GM12878 (cell line): ENCODE results near the gene SYPL2. TPM values are rescaled to one million over a fixed set of nuclear protein-coding genes. Genes with fewer than 3 reads are reported as not detected.

Experiments used
- ATAC-seq: fragments of 200-7000 bp; cut with Tn5 transposase; 3 replicates; pipeline ENCODE4 v1.9.1; 2020; ENCODE audit warnings: mild to moderate bottlenecking, moderate library complexity
- BruUV-seq: library from RNA; stranded (reverse); fragments of 400-500 nt; replicated peaks from 2 replicates; lab custom pipeline; 2021; lab: Mats Ljungman, UMichigan
- CTCF ChIA-PET: fragments of 300-600 bp; sonication (Branson Sonifier 250); formaldehyde crosslinking; extraction: SDS; loops from one replicate; lab custom pipeline; 2021; ENCODE audit warnings: inconsistent platforms; lab: Yijun Ruan, JAX
- POLR2A ChIA-PET: fragments of 350-600 bp; formaldehyde crosslinking; extraction: SDS; loops from one replicate; lab custom pipeline; 2021; ENCODE audit warnings: inconsistent platforms; lab: Charles Lee
- RAD21 ChIA-PET: fragments of 300-600 bp; sonication (Branson Sonifier 250); formaldehyde crosslinking; loops from one replicate; lab custom pipeline; 2023; ENCODE audit warnings: antibody characterized with exemption; ENCODE audit not compliant: unreplicated experiment; lab: Charles Lee
- SMC1A ChIA-PET: fragments of 300-600 bp; sonication (Branson Sonifier 250); formaldehyde crosslinking; loops from one replicate; lab custom pipeline; 2023; ENCODE audit not compliant: unreplicated experiment, uncharacterized antibody; lab: Charles Lee
- DNase-seq: peaks from one replicate; pipeline ENCODE4 v3.0.0-alpha.2; 2011; ENCODE audit warnings: low read depth, low spot score
- FAIRE-seq: peaks from 3 replicates; lab custom pipeline; 2011; peaks lifted over from hg19 to GRCh38; lab: Jason Lieb, UNC
- H2AFZ ChIP-seq: 2 replicates; pipeline ENCODE4 v1.6.0; 2011; ENCODE audit warnings: low read depth, low read length, control low read depth; ENCODE audit not compliant: control insufficient read depth
- H3K27ac ChIP-seq: 2 replicates; pipeline ENCODE4 v1.5.1; 2011; ENCODE audit warnings: control low read depth; ENCODE audit not compliant: control insufficient read depth, insufficient read depth
- H3K27me3 ChIP-seq, 2 experiments: replicated peaks in 1 of 2; 2 replicates each; pipeline versions ENCODE4 v1.6.0 to v1.6.1; 2011; ENCODE audit warnings: low read length in 1 of 2; ENCODE audit not compliant: control insufficient read depth in 2 of 2, insufficient read depth in 2 of 2
- H3K36me3 ChIP-seq, 2 experiments: 2 replicates each; pipeline ENCODE4 v1.5.1; 2011; ENCODE audit warnings: low read length in 1 of 2; ENCODE audit not compliant: control insufficient read depth in 2 of 2, insufficient read depth in 2 of 2
- H3K4me1 ChIP-seq: 2 replicates; pipeline ENCODE4 v1.6.1; 2011; ENCODE audit warnings: mild to moderate bottlenecking, low read length, moderate library complexity, mixed read lengths; ENCODE audit not compliant: control insufficient read depth, insufficient read depth
- H3K4me2 ChIP-seq: 2 replicates; pipeline ENCODE4 v1.6.0; 2011; ENCODE audit warnings: control low read depth; ENCODE audit not compliant: control insufficient read depth, insufficient read depth
- H3K4me3 ChIP-seq: fragments of 200-600 bp; sonication (generic); 2 replicates; pipeline ENCODE4 v1.5.1; 2016
- H3K79me2 ChIP-seq: 2 replicates; pipeline ENCODE4 v1.6.0; 2011; ENCODE audit warnings: low read length; ENCODE audit not compliant: control insufficient read depth, insufficient read depth
- H3K9ac ChIP-seq: 2 replicates; pipeline ENCODE4 v1.8.0; 2011; ENCODE audit warnings: low read length, control low read depth, mixed read lengths; ENCODE audit not compliant: control insufficient read depth, insufficient read depth
- H3K9me3 ChIP-seq: replicated peaks from 3 replicates; pipeline ENCODE4 v1.5.1; 2011; ENCODE audit warnings: mild to moderate bottlenecking, low read length; ENCODE audit not compliant: control insufficient read depth, insufficient read depth
- H4K20me1 ChIP-seq: 2 replicates; pipeline ENCODE4 v1.6.0; 2011; ENCODE audit not compliant: control insufficient read depth, insufficient read depth
- KAT2A ChIP-seq: conservative IDR thresholded peaks from 2 replicates; pipeline ENCODE4 v1.6.1; 2011; ENCODE audit warnings: low read depth, low read length; ENCODE audit not compliant: control insufficient read depth
- SMAD1 ChIP-seq: fragments of 450-650 bp; IDR thresholded peaks from 2 replicates; pipeline ENCODE4 v1.6.1; 2018; ENCODE audit warnings: mild to moderate bottlenecking, low read depth; ENCODE audit not compliant: partially characterized antibody
- STAT3 ChIP-seq: IDR thresholded peaks from 2 replicates; pipeline ENCODE4 v1.6.1; 2011; ENCODE audit warnings: low read depth, low read length, improper control_type of control experiment
- SUPT20H ChIP-seq: IDR thresholded peaks from 2 replicates; pipeline ENCODE4 v1.6.1; 2011; ENCODE audit warnings: low read depth, mild to moderate bottlenecking, low read length, moderate library complexity, borderline replicate concordance; ENCODE audit not compliant: control insufficient read depth
- WGBS: methylation state at CpG from one replicate; pipeline ENCODE4 v1.1.6; 2016; ENCODE audit warnings: low lambda C conversion rate; ENCODE audit not compliant: insufficient replicate concordance, insufficient coverage; ENCODE audit errors: missing lambda C conversion rate; 5-methylcytosine and 5-hydroxymethylcytosine counted together
- in situ Hi-C: fragments of 300-500 bp; cut with MboI; formaldehyde crosslinking; loops from 9 replicates; pipeline ENCODE4 v1.14.3; 2018; ENCODE audit warnings: mixed read lengths
- intact Hi-C: fragments of 100-400 bp; cut with micrococcal nuclease; formaldehyde crosslinking; loops from one replicate; pipeline ENCODE4 v1.14.2; 2022; ENCODE audit not compliant: unreplicated experiment
- polyA plus RNA-seq, 11 experiments: library from polyadenylated mRNA; depleted of rRNA in 4 of 11; unstranded in 6 of 11; stranded (reverse) in 5 of 11; fragments of >200 nt; fragmentation: Nextera tagmentation in 4 of 11; fragmentation: Illumina TruSeq in 1 of 11; extraction: Ambion mirVana in 4 of 11; extraction: Trizol in 1 of 11; gene quantifications; 1 replicate in 1 of 11; 2 replicates in 10 of 11; pipeline versions ENCODE4 v1.2.1 to v1.2.3, GENCODE V29; 2011 to 2016; ENCODE audit warnings: inconsistent platforms in 2 of 11, missing spikeins in 2 of 11, low read depth in 1 of 11
- total RNA-seq, 4 experiments: library from RNA; depleted of rRNA in 3 of 4; stranded (reverse); fragments of >200 nt in 3 of 4; fragmentation: Illumina TruSeq in 1 of 4; extraction: Trizol in 1 of 4; gene quantifications; 2 replicates each; pipeline versions ENCODE4 v1.2.1 to v1.2.3, GENCODE V29; 2013 to 2021

The SYPL2 gene
- total and polyA plus RNA-seq, 10 of the 15 experiments (the other 5 are each of a cell fraction or from before 2014, with no cell fraction given) = 0.04 to 0.11 (median 0.06) TPM; not detected in 3

GRCh38 chr1:109504974-109505373, 38.6 kb downstream of the SYPL2 start:
- no peak for FAIRE-seq
- ChIA-PET POLR2A (interaction anchor here (1.0 to 1.2 kb wide), 3 partner anchors 11 to 25 kb away, joined by 3 to 4 read pairs (median 4); partner anchors contain the start of gene CYB561D1), SMC1A (interaction anchor here (0.8 to 15.8 kb wide), 5 partner anchors 8 to 23 kb away, joined by 3 to 205 read pairs (median 5); partner anchors contain the start of gene CYB561D1), RAD21 (interaction anchor here (5.7 kb wide), 1 partner anchor 25 kb away, joined by 47 read pairs; no protein-coding TSS in a partner anchor), CTCF (interaction anchor here (1.1 to 26.7 kb wide), 4 partner anchors 9 to 135 kb away, joined by 3 to 1280 read pairs (median 122); partner anchors contain the start of genes CYB561D1 and GPR61)
- no peaks in the 10 kb centered on the region for H3K9me3 ChIP-seq
- TF ChIP-seq KAT2A (no peak), SUPT20H (no peak), SMAD1 (no peak), STAT3 (no peak)
- DNase-seq = no peak
- no peak overlapping the region for H3K9ac ChIP-seq
- H3K4me1 ChIP-seq = 0 out of 2 replicates have a peak, but pooled peaks cover 2% of the 10 kb centered on the region
- no peak overlapping the region for H3K4me2 ChIP-seq
- no peak for ATAC-seq
- intact Hi-C loops (no loop called here), in situ Hi-C loops (no loop called here)
- 0% methylated on average over 1 of the region's 1 CpG for WGBS
- BruUV-seq = no TSS peak
- no peaks in the 10 kb centered on the region for H3K27me3 ChIP-seq
- H4K20me1 ChIP-seq = peaks cover 2% of the 10 kb centered on the region; the same call in 1 of the 2 replicates
- H3K4me3 ChIP-seq = no peak overlapping the region
- no peaks in the 10 kb centered on the region for H3K79me2 ChIP-seq
- no peak overlapping the region for H3K27ac ChIP-seq
- H2AFZ ChIP-seq = no peak overlapping the region
- H3K36me3 ChIP-seq = peaks cover 0 to 8% of the 10 kb centered on the region in 2 experiments; a peak in 1 of 4 replicates
